Prostate gland (tissue), 2 donors: ENCODE data around the gene RBPJ.

Source experiments
- POLR2A ChIP-seq: fragments of 450-650 bp; IDR thresholded peaks from one replicate; pipeline ENCODE4 v1.6.1; 2016; ENCODE audit warnings: antibody characterized with exemption, mild to moderate bottlenecking
- POLR2AphosphoS5 ChIP-seq: sonication (generic); formaldehyde crosslinking; IDR thresholded peaks from one replicate; pipeline ENCODE4 v1.6.1; 2017; ENCODE audit warnings: antibody characterized with exemption
- TF ChIP-seq, protein P1 (sequence below), 4 experiments: fragments of 200-600 bp in 2 of 4; fragments of 450-650 bp in 2 of 4; sonication (generic) in 2 of 4; IDR thresholded peaks; 1 replicate in 3 of 4; 2 replicates in 1 of 4; pipeline ENCODE4 v1.5.1; 2016 to 2019; ENCODE audit warnings: antibody characterized with exemption in 4 of 4, mild to moderate bottlenecking in 2 of 4, moderate library complexity in 2 of 4

GRCh38 chr4:26459054-26459755 lies 138.4 kb downstream of the RBPJ start:
- TF ChIP-seq, protein P1, sequence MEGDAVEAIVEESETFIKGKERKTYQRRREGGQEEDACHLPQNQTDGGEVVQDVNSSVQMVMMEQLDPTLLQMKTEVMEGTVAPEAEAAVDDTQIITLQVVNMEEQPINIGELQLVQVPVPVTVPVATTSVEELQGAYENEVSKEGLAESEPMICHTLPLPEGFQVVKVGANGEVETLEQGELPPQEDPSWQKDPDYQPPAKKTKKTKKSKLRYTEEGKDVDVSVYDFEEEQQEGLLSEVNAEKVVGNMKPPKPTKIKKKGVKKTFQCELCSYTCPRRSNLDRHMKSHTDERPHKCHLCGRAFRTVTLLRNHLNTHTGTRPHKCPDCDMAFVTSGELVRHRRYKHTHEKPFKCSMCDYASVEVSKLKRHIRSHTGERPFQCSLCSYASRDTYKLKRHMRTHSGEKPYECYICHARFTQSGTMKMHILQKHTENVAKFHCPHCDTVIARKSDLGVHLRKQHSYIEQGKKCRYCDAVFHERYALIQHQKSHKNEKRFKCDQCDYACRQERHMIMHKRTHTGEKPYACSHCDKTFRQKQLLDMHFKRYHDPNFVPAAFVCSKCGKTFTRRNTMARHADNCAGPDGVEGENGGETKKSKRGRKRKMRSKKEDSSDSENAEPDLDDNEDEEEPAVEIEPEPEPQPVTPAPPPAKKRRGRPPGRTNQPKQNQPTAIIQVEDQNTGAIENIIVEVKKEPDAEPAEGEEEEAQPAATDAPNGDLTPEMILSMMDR (IDR thresholded peaks at IDR 0.05) = peak; percentile 42 to 55 (median 52)
- TF ChIP-seq POLR2A (no peak), POLR2AphosphoS5 (no peak)
